Colon (tissue), 2 donors: Measurements from ENCODE around the gene ZMAT5.

Source experiments
- FAIRE-seq: peaks from 2 replicates; lab custom pipeline; 2012; peaks lifted over from hg19 to GRCh38; lab: Jason Lieb, UNC
- donor health status: control.
- donor health status: control.

ZMAT5 gene

GRCh38 chr22:29729161-29729560, 37.6 kb downstream of the ZMAT5 start:
- FAIRE-seq = no peak

GRCh38 chr22:29727131-29727523, 39.7 kb downstream of the ZMAT5 start:
- FAIRE-seq = no peak

- no peak for FAIRE-seq
Observed at GRCh38 chr22:29726512-29727130, 40.2 kb downstream of the ZMAT5 start.

- no peak for FAIRE-seq
Observed at GRCh38 chr22:29726106-29726505, 40.7 kb downstream of the ZMAT5 start.

GRCh38 chr22:29724843-29725242, 42.0 kb downstream of the ZMAT5 start:
- no peak for FAIRE-seq

- no peak for FAIRE-seq
Observed at GRCh38 chr22:29723766-29724165, 43.0 kb downstream of the ZMAT5 start.

GRCh38 chr22:29722587-29722986, 44.2 kb downstream of the ZMAT5 start:
- FAIRE-seq = no peak

GRCh38 chr22:29722151-29722550, 44.7 kb downstream of the ZMAT5 start:
- no peak for FAIRE-seq

- no peak for FAIRE-seq
Observed at GRCh38 chr22:29720811-29721323, 45.9 kb downstream of the ZMAT5 start.

GRCh38 chr22:29719899-29720645, 46.7 kb downstream of the ZMAT5 start, which contains the start of gene CABP7:
Gene CABP7, plus strand, starts transcription at chr22:29720003. Its CDS starts 422 bp downstream, at chr22:29720425.
- FAIRE-seq = no peak

GRCh38 chr22:29718949-29719898, 47.6 kb downstream of the ZMAT5 start:
- FAIRE-seq = no peak

GRCh38 chr22:29717789-29718188, 49.0 kb downstream of the ZMAT5 start:
- FAIRE-seq = no peak

GRCh38 chr22:29716814-29717545, 49.8 kb downstream of the ZMAT5 start:
- no peak for FAIRE-seq

- no peak for FAIRE-seq
Observed at GRCh38 chr22:29715705-29716104, 51.1 kb downstream of the ZMAT5 start.

- FAIRE-seq = no peak
Observed at GRCh38 chr22:29715240-29715639, 51.6 kb downstream of the ZMAT5 start.

GRCh38 chr22:29713156-29713727, 53.6 kb downstream of the ZMAT5 start:
- FAIRE-seq = no peak

GRCh38 chr22:29712119-29712518, 54.7 kb downstream of the ZMAT5 start:
- FAIRE-seq = no peak

GRCh38 chr22:29710922-29711593, 55.7 kb downstream of the ZMAT5 start:
- no peak for FAIRE-seq

- FAIRE-seq = no peak
Observed at GRCh38 chr22:29710193-29710592, 56.6 kb downstream of the ZMAT5 start.

- no peak for FAIRE-seq
Observed at GRCh38 chr22:29707471-29707870, 59.3 kb downstream of the ZMAT5 start.

- no peak for FAIRE-seq
Observed at GRCh38 chr22:29707010-29707409, 59.8 kb downstream of the ZMAT5 start.
